ENCODE measurements around the gene MAPK8IP3.

The MAPK8IP3 gene

GRCh38 chr16:1678500-1679098, 27.4 kb upstream of the MAPK8IP3 start:
- H3K23ac ChIP-seq (ENCODE audit: low read length) = peak overlapping the region; percentile 95
- H3K4me2 ChIP-seq (ENCODE audit: low read length) = peak overlapping the region; percentile 94
- peak; percentile 49 for DNase-seq
- peaks cover 5% of the 10 kb centered on the region for H3K36me3 ChIP-seq (ENCODE audit: control insufficient read depth, insufficient read depth, low read length)
- H3K4me3 ChIP-seq (ENCODE audit: low read length) = peak overlapping the region; percentile 78
- H3K79me1 ChIP-seq (ENCODE audit: low read length) = peaks cover 6% of the 10 kb centered on the region
- peak overlapping the region; percentile 93 for H3K56ac ChIP-seq (ENCODE audit: low read length)
- H2BK120ac ChIP-seq (ENCODE audit: low read depth, low read length) = peak overlapping the region; percentile 6
- H3K79me2 ChIP-seq (ENCODE audit: control insufficient read depth, insufficient read depth, low read length) = peaks cover 50% of the 10 kb centered on the region
- no peak overlapping the region for H4K5ac ChIP-seq (ENCODE audit: low read length)
- H3K4ac ChIP-seq (ENCODE audit: low read depth, low read length) = peak overlapping the region; percentile 98
- H4K8ac ChIP-seq (ENCODE audit: low read depth, low read length) = no peak overlapping the region
- H3K27ac ChIP-seq (ENCODE audit: low read depth, low read length) = peak overlapping the region; percentile 57
- peak overlapping the region; percentile 90 for H2AK5ac ChIP-seq (ENCODE audit: low read length)
- H3K18ac ChIP-seq (ENCODE audit: low read length) = peak overlapping the region; percentile 96
- H2BK15ac ChIP-seq (replicated peaks; ENCODE audit: low read depth) = no peak overlapping the region
- H3K9ac ChIP-seq (ENCODE audit: low read length) = peak overlapping the region; percentile 89
- peak overlapping the region; percentile 39 for H2BK5ac ChIP-seq (ENCODE audit: low read length)
- H3K27me3 ChIP-seq (ENCODE audit: insufficient read depth, low read length, poor library complexity) = no peaks in the 10 kb centered on the region
- no CpG with 5 or more reads among the region's 45 CpGs for WGBS (ENCODE audit: extremely low coverage, insufficient coverage, low lambda C conversion rate)
- H3K4me1 ChIP-seq (ENCODE audit: control insufficient read depth, low read depth, low read length) = no peaks in the 10 kb centered on the region

- H3K18ac ChIP-seq (ENCODE audit: low read length) = no peak overlapping the region
- H3K27me3 ChIP-seq (ENCODE audit: insufficient read depth, low read length, poor library complexity) = no peaks in the 10 kb centered on the region
- no peak overlapping the region for H4K5ac ChIP-seq (ENCODE audit: low read length)
- H3K36me3 ChIP-seq (ENCODE audit: control insufficient read depth, insufficient read depth, low read length) = peaks cover 4% of the 10 kb centered on the region
- H3K23ac ChIP-seq (ENCODE audit: low read length) = no peak overlapping the region
- H3K56ac ChIP-seq (ENCODE audit: low read length) = peak overlapping the region; percentile 71
- H3K79me2 ChIP-seq (ENCODE audit: control insufficient read depth, insufficient read depth, low read length) = peaks cover 65% of the 10 kb centered on the region
- H3K79me1 ChIP-seq (ENCODE audit: low read length) = peaks cover 11% of the 10 kb centered on the region
- H3K4me1 ChIP-seq (ENCODE audit: control insufficient read depth, low read depth, low read length) = no peaks in the 10 kb centered on the region
- WGBS (ENCODE audit: extremely low coverage, insufficient coverage, low lambda C conversion rate) = no CpG with 5 or more reads among the region's 14 CpGs
- H2BK5ac ChIP-seq (ENCODE audit: low read length) = no peak overlapping the region
- no peak overlapping the region for H2AK5ac ChIP-seq (ENCODE audit: low read length)
- no peak overlapping the region for H3K4ac ChIP-seq (ENCODE audit: low read depth, low read length)
- no peak overlapping the region for H2BK120ac ChIP-seq (ENCODE audit: low read depth, low read length)
- no peak for DNase-seq
- H2BK15ac ChIP-seq (replicated peaks; ENCODE audit: low read depth) = no peak overlapping the region
- no peak overlapping the region for H3K27ac ChIP-seq (ENCODE audit: low read depth, low read length)
- peak overlapping the region; percentile 53 for H3K9ac ChIP-seq (ENCODE audit: low read length)
- H3K4me3 ChIP-seq (ENCODE audit: low read length) = no peak overlapping the region
- H3K4me2 ChIP-seq (ENCODE audit: low read length) = peak overlapping the region; percentile 35
- H4K8ac ChIP-seq (ENCODE audit: low read depth, low read length) = no peak overlapping the region
Observed at GRCh38 chr16:1680361-1680760, 25.6 kb upstream of the MAPK8IP3 start.

GRCh38 chr16:1681032-1681431, 25.0 kb upstream of the MAPK8IP3 start:
- Histone ChIP-seq H3K4me3 (ENCODE audit: low read length) (no peak overlapping the region), H3K36me3 (ENCODE audit: control insufficient read depth, insufficient read depth, low read length) (peaks cover 3% of the 10 kb centered on the region), H3K9ac (ENCODE audit: low read length) (no peak overlapping the region), H3K27me3 (ENCODE audit: insufficient read depth, low read length, poor library complexity) (no peaks in the 10 kb centered on the region), H3K23ac (ENCODE audit: low read length) (no peak overlapping the region), H3K79me2 (ENCODE audit: control insufficient read depth, insufficient read depth, low read length) (peaks cover 71% of the 10 kb centered on the region), H4K5ac (ENCODE audit: low read length) (no peak overlapping the region), H3K4me2 (ENCODE audit: low read length) (no peak overlapping the region), H3K56ac (ENCODE audit: low read length) (no peak overlapping the region), H3K4me1 (ENCODE audit: control insufficient read depth, low read depth, low read length) (no peaks in the 10 kb centered on the region), H4K8ac (ENCODE audit: low read depth, low read length) (no peak overlapping the region), H3K79me1 (ENCODE audit: low read length) (peaks cover 11% of the 10 kb centered on the region), H2BK15ac (replicated peaks; ENCODE audit: low read depth) (no peak overlapping the region), H2BK5ac (ENCODE audit: low read length) (no peak overlapping the region), H3K18ac (ENCODE audit: low read length) (no peak overlapping the region), H3K4ac (ENCODE audit: low read depth, low read length) (no peak overlapping the region), H2BK120ac (ENCODE audit: low read depth, low read length) (no peak overlapping the region), H2AK5ac (ENCODE audit: low read length) (no peak overlapping the region), H3K27ac (ENCODE audit: low read depth, low read length) (no peak overlapping the region)
- no peak for DNase-seq
- no CpG with 5 or more reads among the region's 10 CpGs for WGBS (ENCODE audit: extremely low coverage, insufficient coverage, low lambda C conversion rate)

GRCh38 chr16:1687427-1688316, 18.3 kb upstream of the MAPK8IP3 start:
- H3K4me1 ChIP-seq (ENCODE audit: control insufficient read depth, low read depth, low read length) = no peaks in the 10 kb centered on the region
- no peak overlapping the region for H3K4ac ChIP-seq (ENCODE audit: low read depth, low read length)
- H4K5ac ChIP-seq (ENCODE audit: low read length) = no peak overlapping the region
- H3K79me1 ChIP-seq (ENCODE audit: low read length) = peaks cover 14% of the 10 kb centered on the region
- H3K23ac ChIP-seq (ENCODE audit: low read length) = no peak overlapping the region
- no peak overlapping the region for H2BK5ac ChIP-seq (ENCODE audit: low read length)
- H2AK5ac ChIP-seq (ENCODE audit: low read length) = no peak overlapping the region
- no peak overlapping the region for H2BK15ac ChIP-seq (replicated peaks; ENCODE audit: low read depth)
- H3K27me3 ChIP-seq (ENCODE audit: insufficient read depth, low read length, poor library complexity) = no peaks in the 10 kb centered on the region
- WGBS (ENCODE audit: extremely low coverage, insufficient coverage, low lambda C conversion rate) = no CpG with 5 or more reads among the region's 17 CpGs
- H3K56ac ChIP-seq (ENCODE audit: low read length) = no peak overlapping the region
- DNase-seq = no peak
- no peak overlapping the region for H3K4me3 ChIP-seq (ENCODE audit: low read length)
- H3K18ac ChIP-seq (ENCODE audit: low read length) = no peak overlapping the region
- peaks cover 75% of the 10 kb centered on the region for H3K79me2 ChIP-seq (ENCODE audit: control insufficient read depth, insufficient read depth, low read length)
- peaks cover 15% of the 10 kb centered on the region for H3K36me3 ChIP-seq (ENCODE audit: control insufficient read depth, insufficient read depth, low read length)
- no peak overlapping the region for H4K8ac ChIP-seq (ENCODE audit: low read depth, low read length)
- no peak overlapping the region for H3K27ac ChIP-seq (ENCODE audit: low read depth, low read length)
- no peak overlapping the region for H3K9ac ChIP-seq (ENCODE audit: low read length)
- no peak overlapping the region for H3K4me2 ChIP-seq (ENCODE audit: low read length)
- no peak overlapping the region for H2BK120ac ChIP-seq (ENCODE audit: low read depth, low read length)

GRCh38 chr16:1688807-1689560, 17.0 kb upstream of the MAPK8IP3 start:
- no peaks in the 10 kb centered on the region for H3K27me3 ChIP-seq (ENCODE audit: insufficient read depth, low read length, poor library complexity)
- no peak overlapping the region for H4K8ac ChIP-seq (ENCODE audit: low read depth, low read length)
- no CpG with 5 or more reads among the region's 10 CpGs for WGBS (ENCODE audit: extremely low coverage, insufficient coverage, low lambda C conversion rate)
- DNase-seq = no peak
- H2BK5ac ChIP-seq (ENCODE audit: low read length) = no peak overlapping the region
- no peak overlapping the region for H3K4me3 ChIP-seq (ENCODE audit: low read length)
- H3K56ac ChIP-seq (ENCODE audit: low read length) = no peak overlapping the region
- H4K5ac ChIP-seq (ENCODE audit: low read length) = no peak overlapping the region
- no peak overlapping the region for H2AK5ac ChIP-seq (ENCODE audit: low read length)
- H3K23ac ChIP-seq (ENCODE audit: low read length) = no peak overlapping the region
- peaks cover 66% of the 10 kb centered on the region for H3K79me2 ChIP-seq (ENCODE audit: control insufficient read depth, insufficient read depth, low read length)
- no peak overlapping the region for H3K4me2 ChIP-seq (ENCODE audit: low read length)
- no peak overlapping the region for H2BK15ac ChIP-seq (replicated peaks; ENCODE audit: low read depth)
- H3K36me3 ChIP-seq (ENCODE audit: control insufficient read depth, insufficient read depth, low read length) = peaks cover 13% of the 10 kb centered on the region
- no peak overlapping the region for H2BK120ac ChIP-seq (ENCODE audit: low read depth, low read length)
- H3K4me1 ChIP-seq (ENCODE audit: control insufficient read depth, low read depth, low read length) = no peaks in the 10 kb centered on the region
- H3K27ac ChIP-seq (ENCODE audit: low read depth, low read length) = no peak overlapping the region
- no peak overlapping the region for H3K4ac ChIP-seq (ENCODE audit: low read depth, low read length)
- H3K79me1 ChIP-seq (ENCODE audit: low read length) = peaks cover 10% of the 10 kb centered on the region
- no peak overlapping the region for H3K9ac ChIP-seq (ENCODE audit: low read length)
- H3K18ac ChIP-seq (ENCODE audit: low read length) = no peak overlapping the region
